Measurements from ENCODE around the gene ROBO2.

GRCh38 chr3:77141423-77141822 lies 101.5 kb downstream of the ROBO2 start:
- TF ChIP-seq POLR2A (IDR thresholded peaks at IDR 0.05), result no peak
- TF ChIP-seq POLR2AphosphoS5 (IDR thresholded peaks at IDR 0.05), result no peak
- no peak for TF ChIP-seq CTCF (IDR thresholded peaks at IDR 0.05)
- TF ChIP-seq EP300 (IDR thresholded peaks at IDR 0.05), result no peak
